GM10248 (cell line): Measurements from ENCODE around the gene CFC1.
"Not testable (repeated sequence)": the region's sequence is repeated elsewhere in the genome, so short reads cannot be mapped to it uniquely, and the experiment has no call there.

ENCODE experiments used
- CTCF ChIA-PET: fragments of 300-600 bp; sonication (Branson Sonifier 250); formaldehyde crosslinking; extraction: SDS; loops from one replicate; lab custom pipeline; 2021; ENCODE audit warnings: antibody characterized with exemption; lab: Yijun Ruan, JAX
- POLR2A ChIA-PET: fragments of 350-650 bp; sonication (Branson Sonifier 250); formaldehyde crosslinking; extraction: SDS; loops from one replicate; lab custom pipeline; 2020; ENCODE audit warnings: antibody characterized with exemption; lab: Yijun Ruan, JAX
- DNase-seq: peaks from one replicate; pipeline ENCODE4 v3.0.0; 2012; ENCODE audit errors: extremely low spot score

Gene CFC1

GRCh38 chr2:130599393-130599792, at the start of gene CFC1:
CFC1 (minus strand) TSS chr2:130599575; CDS start chr2:130599287, 288 bp downstream.
- DNase-seq, POLR2A ChIA-PET: not testable (repeated sequence)

DNA sequence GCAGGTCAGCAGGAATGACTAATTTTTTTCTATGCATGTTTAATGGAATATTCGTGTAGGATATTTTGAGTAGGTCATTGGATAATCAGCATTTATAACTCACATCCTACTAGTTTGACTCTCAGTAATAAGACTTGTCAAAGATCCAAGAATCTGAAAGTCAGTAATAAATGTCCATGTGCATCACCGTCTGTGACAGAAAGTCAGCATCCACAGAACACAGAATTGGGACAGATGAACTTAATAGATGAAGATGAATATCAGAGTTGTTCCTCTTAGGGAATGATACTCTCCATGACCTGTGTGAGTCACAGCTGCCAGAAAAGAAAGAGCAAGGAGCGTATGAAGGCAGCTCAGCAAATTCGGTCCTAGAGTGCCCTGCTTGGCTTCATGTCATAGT, 42.3 kb upstream of the CFC1 start:
- DNase-seq, CTCF ChIA-PET, POLR2A ChIA-PET: not testable (repeated sequence)

More at GRCh38 chr2:130599393-130599792, at the start of gene CFC1:
- CTCF ChIA-PET: not testable (repeated sequence)

DNA sequence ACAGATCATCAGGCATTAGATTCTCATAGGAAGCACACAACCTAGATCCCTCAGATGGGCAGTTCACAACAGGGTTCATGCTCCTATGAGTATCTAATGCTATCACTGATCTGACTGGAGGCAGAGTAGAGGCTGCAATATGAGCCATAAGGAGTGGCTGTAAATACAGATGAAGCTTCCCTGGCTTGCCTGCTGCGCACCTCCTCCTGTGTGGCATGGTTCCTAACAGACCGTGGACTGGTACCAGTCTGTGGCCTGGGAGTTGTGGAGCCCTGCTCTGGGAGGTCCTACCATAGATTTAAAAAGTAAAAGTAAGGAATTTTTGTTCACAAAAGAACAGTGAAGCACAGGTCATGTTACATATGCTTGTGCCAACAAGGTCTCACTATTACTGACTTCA, 39.6 kb upstream of the CFC1 start:
- POLR2A ChIA-PET, DNase-seq, CTCF ChIA-PET: not testable (repeated sequence)

DNA sequence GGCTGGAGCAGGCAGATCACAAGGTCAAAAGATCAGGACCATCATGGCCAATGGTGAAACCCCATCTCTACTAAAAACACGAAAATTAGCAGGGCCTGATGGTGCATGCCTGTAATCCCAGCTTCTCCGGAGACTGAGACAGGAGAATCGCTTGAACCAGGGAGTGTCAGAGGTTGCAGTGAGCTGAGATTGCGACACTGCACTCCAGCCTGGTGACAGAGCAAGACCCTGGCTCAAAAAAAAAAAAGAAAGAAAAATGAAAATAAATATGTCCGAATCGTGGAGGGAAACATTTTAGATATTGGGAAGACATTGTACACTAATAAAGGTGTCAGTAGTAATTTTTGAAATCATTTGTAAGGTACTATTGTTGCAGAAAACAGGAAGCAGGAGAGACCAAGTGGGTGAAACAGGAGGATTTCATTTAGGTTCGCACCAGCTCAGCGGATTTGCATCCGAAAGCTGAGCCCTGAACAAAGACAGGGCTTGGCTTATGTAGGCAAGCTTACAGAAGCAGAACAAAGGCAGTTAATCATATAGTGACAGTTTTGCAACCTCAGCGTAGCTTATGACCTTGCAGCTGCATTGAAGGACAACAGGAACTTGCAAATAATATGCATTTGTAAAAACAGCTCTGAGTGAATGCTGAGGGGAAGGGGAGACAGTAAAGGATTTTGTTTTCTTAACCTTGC, 29.6 kb upstream of the CFC1 start:
- CTCF ChIA-PET, POLR2A ChIA-PET: not testable (repeated sequence)

GRCh38 chr2:130611140-130611539, 11.8 kb upstream of the CFC1 start, which contains the start of gene POTEJ:
POTEJ (plus strand) TSS chr2:130611440; CDS start chr2:130611533, 93 bp downstream.
- DNase-seq, POLR2A ChIA-PET, CTCF ChIA-PET: not testable (repeated sequence)

More for the DNA sequence above, 29.6 kb upstream of the CFC1 start:
- DNase-seq: not testable (repeated sequence)

GRCh38 chr2:130610486-130610885, 11.1 kb upstream of the CFC1 start:
- CTCF ChIA-PET, POLR2A ChIA-PET, DNase-seq: not testable (repeated sequence)

DNA sequence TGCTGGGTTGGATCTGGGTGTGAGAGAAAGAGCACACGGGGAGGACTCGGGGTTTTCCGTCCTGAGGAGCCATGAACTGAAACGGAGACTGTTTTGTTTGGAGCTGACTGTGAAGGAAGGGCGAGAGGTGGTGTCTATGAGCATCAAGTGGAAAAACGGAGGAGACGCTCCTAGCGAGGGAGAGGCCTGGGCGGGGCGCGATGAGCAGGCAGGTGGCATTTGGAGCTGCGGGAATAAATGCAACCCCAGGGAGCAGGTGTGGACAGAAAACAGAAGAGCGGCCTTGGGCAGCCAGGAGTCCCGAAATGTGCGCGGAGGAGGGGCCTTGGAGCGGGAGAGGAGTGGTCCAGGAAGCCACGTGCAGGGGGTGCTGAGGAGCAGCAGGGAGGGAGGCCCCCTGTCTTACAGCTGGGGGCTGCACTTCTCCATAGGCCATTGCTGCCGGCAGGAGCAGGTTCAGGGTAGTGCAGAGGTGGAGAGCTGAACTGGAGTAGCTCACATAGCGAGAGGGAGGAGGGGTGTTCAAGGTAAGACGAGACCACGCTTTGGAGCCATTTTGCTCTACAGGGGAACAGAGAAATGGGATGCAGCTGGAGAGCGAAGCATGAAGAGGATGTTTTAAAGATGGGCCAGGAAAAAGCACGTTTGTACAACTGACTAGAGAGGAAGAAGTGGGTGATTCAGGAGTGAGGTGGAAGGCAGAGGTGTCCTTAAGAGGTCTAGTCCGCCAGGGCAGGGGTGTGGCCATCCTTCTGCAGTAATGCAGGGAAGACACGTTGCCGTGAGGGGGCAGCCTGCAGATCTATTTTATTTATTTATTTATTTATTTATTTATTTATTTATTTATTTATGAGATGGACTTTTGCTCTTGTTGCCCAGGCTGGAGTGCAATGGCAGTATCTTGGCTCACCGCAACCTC, 9.9 kb upstream of the CFC1 start:
- DNase-seq, CTCF ChIA-PET, POLR2A ChIA-PET: not testable (repeated sequence)

DNA sequence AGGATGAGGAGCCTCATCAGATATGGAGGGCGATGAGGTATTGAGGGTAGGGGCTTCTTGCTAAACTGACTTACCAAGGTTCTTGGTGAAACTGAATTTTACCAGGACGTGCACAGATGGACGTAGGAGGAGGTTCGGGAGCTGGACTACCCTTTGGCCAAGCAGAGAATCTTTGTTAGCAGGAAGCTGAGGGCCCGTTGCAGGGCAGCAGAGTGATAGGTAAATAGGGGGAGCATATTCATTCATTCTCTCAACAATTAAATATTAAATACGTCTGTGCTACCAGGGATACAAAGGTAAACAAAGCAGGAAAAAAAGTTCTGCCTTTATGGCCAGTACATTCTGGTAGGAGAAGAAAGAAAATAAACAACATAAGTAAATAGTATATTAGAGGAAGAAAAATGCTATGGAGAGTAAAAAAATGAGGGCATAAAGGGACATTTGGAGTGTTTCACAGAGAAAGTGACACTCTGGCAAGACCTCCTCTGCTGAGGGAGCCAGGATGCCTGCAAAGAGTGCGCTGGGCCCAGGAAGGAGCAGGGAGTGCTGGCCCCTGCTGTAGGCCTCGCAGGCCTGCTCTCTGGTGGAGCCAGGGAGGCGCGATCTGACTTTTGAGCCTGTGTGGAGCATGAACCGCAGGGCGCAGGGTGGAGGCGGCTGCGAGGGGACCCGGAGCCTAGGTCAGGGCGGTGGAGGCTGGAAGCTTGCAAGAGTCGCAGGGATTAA, 9.1 kb upstream of the CFC1 start:
- POLR2A ChIA-PET, CTCF ChIA-PET, DNase-seq: not testable (repeated sequence)

GRCh38 chr2:130601648-130602302, 2.4 kb upstream of the CFC1 start:
- POLR2A ChIA-PET, CTCF ChIA-PET, DNase-seq: not testable (repeated sequence)

DNA sequence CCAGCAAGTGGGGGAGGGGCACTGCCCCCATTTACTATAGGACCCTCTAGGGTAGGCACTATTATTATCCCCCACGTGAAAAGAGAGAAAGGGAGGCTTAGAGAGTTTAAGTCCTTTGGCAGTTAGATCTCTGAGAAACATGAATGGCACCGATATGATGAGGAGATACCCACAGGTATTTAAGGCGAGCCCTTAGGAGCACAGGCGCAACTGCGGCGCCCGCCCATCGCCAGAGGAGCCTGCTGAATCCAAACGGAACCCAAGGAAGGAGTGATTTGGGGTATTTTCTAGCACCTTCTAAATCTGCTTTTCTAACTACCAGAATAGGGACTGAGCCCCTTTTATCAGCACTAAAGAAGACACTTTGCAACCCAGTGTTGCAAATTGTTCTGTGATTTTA, 551 bp upstream of the CFC1 start:
- CTCF ChIA-PET, DNase-seq, POLR2A ChIA-PET: not testable (repeated sequence)

GRCh38 chr2:130598463-130598862, 912 bp downstream of the CFC1 start:
- CTCF ChIA-PET, DNase-seq, POLR2A ChIA-PET: not testable (repeated sequence)

DNA sequence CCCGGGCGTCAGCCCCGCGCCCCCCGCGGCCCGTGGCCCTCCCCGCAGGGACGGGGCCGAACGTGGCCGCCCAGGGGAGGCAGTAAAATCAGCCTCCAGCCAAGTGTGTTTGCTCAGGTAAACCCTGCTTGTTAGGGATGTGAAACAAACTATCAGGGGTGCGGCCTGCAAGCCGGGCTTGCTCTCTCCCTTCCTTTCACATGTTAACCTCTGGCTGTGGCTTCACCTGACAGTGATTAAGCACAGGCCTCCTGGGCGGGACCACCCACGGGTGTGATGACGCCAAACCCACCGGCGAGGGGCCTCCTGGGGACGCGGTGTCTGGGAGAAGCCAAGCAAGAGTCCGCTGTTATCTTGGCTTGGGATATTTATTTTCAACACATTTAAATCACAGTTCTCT, 1.4 kb downstream of the CFC1 start:
- DNase-seq, POLR2A ChIA-PET, CTCF ChIA-PET: not testable (repeated sequence)

DNA sequence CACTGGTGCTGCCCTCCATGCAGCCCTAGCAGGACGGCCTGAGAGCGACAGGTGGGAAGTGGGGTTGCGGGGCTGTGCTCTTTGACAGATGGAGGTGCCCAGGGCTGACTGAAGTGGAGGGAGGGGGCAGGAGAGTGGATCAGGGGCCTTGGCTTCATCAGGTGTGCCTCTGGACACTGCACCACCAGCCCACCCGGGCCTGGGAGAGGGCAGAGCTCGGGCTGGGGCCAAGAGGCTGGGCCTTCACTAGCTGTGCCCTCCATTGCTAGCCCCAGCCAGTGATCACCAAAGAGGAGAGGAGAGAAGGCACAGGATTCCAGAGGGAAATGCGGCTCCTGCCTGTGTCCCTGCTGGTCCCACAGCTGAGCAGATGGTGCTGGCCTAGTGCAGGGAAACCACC, 2.6 kb downstream of the CFC1 start:
- POLR2A ChIA-PET, CTCF ChIA-PET, DNase-seq: not testable (repeated sequence)

- CTCF ChIA-PET, POLR2A ChIA-PET, DNase-seq: not testable (repeated sequence)
Measured at GRCh38 chr2:130594011-130594410, 5.4 kb downstream of the CFC1 start.

- POLR2A ChIA-PET, DNase-seq, CTCF ChIA-PET: not testable (repeated sequence)
Measured at GRCh38 chr2:130592791-130593414, 6.5 kb downstream of the CFC1 start.

- DNase-seq, CTCF ChIA-PET, POLR2A ChIA-PET: not testable (repeated sequence)
Measured at GRCh38 chr2:130590842-130591359, 8.5 kb downstream of the CFC1 start.
